ENCODE data around the gene NR3C2.

Gene NR3C2

DNA sequence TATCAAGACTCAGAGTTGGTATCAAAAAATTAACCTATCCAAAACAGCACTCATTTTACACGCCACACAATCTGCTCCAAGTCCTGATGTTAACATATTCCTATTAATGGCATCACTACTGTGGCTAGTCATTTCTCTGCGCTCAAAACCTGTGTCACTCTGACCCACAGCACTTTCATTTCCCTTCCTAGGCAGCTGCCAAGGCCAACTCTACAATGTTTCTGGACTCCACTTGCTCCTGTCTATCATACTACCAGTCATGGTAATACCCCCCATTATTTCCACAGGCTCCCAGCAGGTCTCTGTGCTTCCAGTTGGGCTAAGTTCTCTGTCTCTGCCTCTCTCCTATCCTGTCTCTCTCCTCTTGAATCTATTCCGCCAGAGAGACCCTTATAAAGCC, 323.6 kb downstream of the NR3C2 start:
- TF ChIP-seq, protein P1, sequence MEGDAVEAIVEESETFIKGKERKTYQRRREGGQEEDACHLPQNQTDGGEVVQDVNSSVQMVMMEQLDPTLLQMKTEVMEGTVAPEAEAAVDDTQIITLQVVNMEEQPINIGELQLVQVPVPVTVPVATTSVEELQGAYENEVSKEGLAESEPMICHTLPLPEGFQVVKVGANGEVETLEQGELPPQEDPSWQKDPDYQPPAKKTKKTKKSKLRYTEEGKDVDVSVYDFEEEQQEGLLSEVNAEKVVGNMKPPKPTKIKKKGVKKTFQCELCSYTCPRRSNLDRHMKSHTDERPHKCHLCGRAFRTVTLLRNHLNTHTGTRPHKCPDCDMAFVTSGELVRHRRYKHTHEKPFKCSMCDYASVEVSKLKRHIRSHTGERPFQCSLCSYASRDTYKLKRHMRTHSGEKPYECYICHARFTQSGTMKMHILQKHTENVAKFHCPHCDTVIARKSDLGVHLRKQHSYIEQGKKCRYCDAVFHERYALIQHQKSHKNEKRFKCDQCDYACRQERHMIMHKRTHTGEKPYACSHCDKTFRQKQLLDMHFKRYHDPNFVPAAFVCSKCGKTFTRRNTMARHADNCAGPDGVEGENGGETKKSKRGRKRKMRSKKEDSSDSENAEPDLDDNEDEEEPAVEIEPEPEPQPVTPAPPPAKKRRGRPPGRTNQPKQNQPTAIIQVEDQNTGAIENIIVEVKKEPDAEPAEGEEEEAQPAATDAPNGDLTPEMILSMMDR (IDR thresholded peaks at IDR 0.05; ENCODE audit: extremely low read depth, missing control alignments): no peak
- no peak for DNase-seq (ENCODE audit: low spot score)

GRCh38 chr4:148118179-148118578, 324.0 kb downstream of the NR3C2 start:
- DNase-seq (ENCODE audit: low spot score): no peak
- TF ChIP-seq, protein P1 (IDR thresholded peaks at IDR 0.05; ENCODE audit: extremely low read depth, missing control alignments): no peak

- TF ChIP-seq, protein P1 (IDR thresholded peaks at IDR 0.05; ENCODE audit: extremely low read depth, missing control alignments): no peak
- no peak for DNase-seq (ENCODE audit: low spot score)
Measured at GRCh38 chr4:148116969-148117368, 325.2 kb downstream of the NR3C2 start.

- TF ChIP-seq, protein P1 (IDR thresholded peaks at IDR 0.05; ENCODE audit: extremely low read depth, missing control alignments): no peak
- no peak for DNase-seq (ENCODE audit: low spot score)
Measured at GRCh38 chr4:148116264-148116663, 325.9 kb downstream of the NR3C2 start.

- no peak for DNase-seq (ENCODE audit: low spot score)
- TF ChIP-seq, protein P1 (IDR thresholded peaks at IDR 0.05; ENCODE audit: extremely low read depth, missing control alignments): no peak
Measured at GRCh38 chr4:148114436-148114835, 327.8 kb downstream of the NR3C2 start.

DNA sequence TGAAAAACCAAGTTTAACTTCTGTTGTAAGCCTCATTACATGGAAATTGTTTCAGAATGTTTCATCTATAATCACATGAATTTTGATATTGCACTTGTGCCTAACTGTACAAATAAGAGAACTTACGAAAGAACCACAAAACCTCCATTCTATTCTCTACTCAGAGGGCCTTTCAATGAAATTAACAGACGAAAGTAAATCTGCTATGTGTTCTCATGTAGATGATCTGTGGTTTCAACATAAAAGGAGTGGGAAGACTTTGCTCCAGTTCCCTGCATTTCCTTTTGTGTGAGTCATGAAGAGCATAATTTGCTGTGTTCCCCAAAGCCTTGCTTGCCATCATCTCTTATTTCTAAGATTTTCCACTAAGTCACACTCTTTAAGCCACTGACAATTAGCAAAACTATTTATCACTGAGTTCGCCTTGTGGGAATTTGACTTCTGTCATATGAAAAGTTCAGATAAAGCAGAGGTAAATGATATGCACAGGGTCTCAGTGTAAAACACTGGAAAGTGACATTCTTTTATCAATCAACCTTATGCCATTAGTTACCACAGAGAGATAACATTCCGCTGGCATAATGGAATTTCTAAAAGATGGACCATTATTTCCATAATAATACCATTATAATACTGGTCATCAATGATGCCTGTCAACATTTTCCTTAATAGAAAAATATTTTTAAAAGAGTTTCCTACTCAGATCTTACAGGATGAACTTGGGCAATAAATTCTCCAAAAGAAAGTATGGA, 329.8 kb downstream of the NR3C2 start:
- DNase-seq (ENCODE audit: low spot score): no peak
- TF ChIP-seq, protein P1 (IDR thresholded peaks at IDR 0.05; ENCODE audit: extremely low read depth, missing control alignments): no peak

GRCh38 chr4:148110169-148110568, 332.0 kb downstream of the NR3C2 start:
- no peak for DNase-seq (ENCODE audit: low spot score)
- TF ChIP-seq, protein P1 (IDR thresholded peaks at IDR 0.05; ENCODE audit: extremely low read depth, missing control alignments): no peak
